HG02763 (cell line): ENCODE results near the gene TMEM141.
"Not testable (repeated sequence)": the region's sequence is repeated elsewhere in the genome, so short reads cannot be mapped to it uniquely, and the experiment has no call there.

Source experiments
- ATAC-seq: cut with Tn5 transposase; IDR thresholded peaks from one replicate; pipeline ENCODE4 v1.9.1; 2021; ENCODE audit warnings: mild to moderate bottlenecking, moderate library complexity; ENCODE audit not compliant: unreplicated experiment

The TMEM141 gene

GRCh38 chr9:136754626-136755301 is 36.4 kb upstream of the TMEM141 start:
- no peak for ATAC-seq

- not testable (repeated sequence) for ATAC-seq
Observed at GRCh38 chr9:136755302-136756133, 35.6 kb upstream of the TMEM141 start.

- no peak for ATAC-seq
Observed at GRCh38 chr9:136756134-136756438, 35.1 kb upstream of the TMEM141 start.

DNA sequence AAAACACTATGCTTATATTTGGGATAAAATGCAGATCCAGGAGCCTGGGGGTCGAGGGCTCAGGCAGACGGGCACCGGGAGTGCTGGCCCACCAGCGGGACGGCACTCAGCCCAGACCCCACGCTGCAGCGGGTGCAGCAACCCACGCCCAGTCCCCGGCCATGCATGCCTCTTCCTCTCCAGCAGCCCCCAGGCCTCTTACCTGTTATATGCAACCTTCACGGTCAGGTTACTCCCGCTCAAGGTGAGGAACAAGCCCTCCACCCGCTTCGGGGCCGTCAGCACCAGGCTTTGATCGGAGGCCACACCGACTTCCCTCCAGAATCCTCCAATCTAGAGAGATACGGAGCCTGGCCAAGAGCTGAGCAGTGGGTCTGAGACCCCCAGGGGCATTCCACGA is 34.3 kb upstream of the TMEM141 start:
- no peak for ATAC-seq

- ATAC-seq, result no peak
Observed at GRCh38 chr9:136757328-136757727, 33.8 kb upstream of the TMEM141 start.

DNA sequence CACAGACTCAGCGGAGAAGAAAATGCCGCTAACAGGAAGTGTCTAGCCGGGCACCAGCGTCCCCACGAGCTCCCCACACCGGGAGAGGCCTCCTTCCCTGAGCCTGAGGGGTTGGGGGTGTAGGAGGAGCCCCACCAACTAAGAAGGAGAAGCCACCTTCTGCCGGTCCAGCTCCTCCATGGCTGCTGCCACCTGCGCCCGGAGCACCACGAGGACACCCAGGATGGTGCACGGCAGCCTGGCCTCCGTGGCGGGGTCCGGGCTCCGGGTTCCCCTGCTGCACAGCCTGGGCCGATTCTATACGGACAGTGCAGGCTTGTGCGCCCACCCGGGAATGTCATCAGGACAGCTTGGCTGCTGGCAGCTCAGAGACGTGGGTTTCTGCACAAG is 33.4 kb upstream of the TMEM141 start:
- ATAC-seq, result no peak

DNA sequence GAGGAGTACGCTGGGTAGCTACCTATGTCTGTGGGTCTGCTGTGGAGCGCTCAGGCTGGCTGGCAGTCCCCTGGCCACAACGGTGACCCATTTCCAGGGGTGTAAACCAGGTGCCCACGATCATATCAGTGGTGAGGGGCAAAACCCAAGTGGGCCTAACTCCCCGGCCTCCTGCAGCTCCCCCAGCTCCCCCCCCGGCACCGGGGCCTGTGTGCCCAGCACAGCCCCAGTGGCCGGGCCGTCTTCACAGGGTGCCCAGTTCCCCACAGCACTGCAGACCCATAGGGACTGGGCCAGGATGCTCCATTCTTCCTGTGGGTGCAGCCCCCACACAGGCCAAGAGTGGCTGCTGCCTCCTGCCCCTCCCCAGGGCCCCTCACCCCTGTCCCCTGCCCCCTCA is 32.1 kb upstream of the TMEM141 start:
- ATAC-seq, result no peak

DNA sequence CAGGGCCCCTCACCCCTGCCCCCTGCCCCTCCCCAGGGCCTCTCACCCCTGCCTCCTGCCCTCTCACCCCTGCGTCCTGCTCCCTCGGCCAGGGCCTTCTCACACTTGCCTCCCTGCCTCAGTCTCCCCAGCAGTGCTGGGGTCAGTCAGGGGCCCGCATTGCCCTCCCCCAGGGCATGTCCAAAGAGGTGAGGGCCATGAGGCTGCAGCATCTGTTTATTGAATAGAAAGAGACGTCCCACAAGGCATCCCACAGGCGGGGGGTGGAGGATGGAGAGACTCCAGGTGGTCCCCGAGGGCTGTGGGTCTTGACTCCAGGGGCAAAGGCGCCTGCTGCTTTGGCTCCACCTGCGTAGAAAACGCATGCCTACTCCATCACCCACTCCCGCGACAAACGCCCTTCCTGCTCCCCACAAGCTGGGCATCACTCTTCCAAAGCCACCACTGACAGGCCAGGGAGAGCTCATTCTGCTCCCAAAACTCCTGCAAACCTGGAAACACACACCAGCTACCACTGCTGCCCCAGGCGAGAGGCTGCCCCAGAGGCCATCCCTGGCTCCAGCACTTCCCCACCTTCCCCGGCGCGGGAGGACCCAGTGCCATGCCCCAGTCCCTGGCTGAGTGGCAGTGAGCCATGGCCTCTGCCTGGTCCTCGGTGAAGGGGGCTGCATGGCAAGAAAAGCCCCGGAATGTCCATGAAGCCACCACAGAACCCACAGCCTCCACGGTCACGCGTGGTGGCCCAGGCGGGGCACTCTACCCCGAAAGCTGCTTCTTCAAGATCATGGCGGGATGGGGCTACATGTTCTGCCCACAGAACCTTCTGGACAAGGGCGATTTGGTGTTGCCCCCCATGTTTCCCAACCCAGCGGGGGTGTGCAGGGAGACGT is 31.5 kb upstream of the TMEM141 start:
- no peak for ATAC-seq

GRCh38 chr9:136760424-136760823 is 30.7 kb upstream of the TMEM141 start:
- ATAC-seq, result no peak

GRCh38 chr9:136760834-136761544 is 30.2 kb upstream of the TMEM141 start:
- not testable (repeated sequence) for ATAC-seq

DNA sequence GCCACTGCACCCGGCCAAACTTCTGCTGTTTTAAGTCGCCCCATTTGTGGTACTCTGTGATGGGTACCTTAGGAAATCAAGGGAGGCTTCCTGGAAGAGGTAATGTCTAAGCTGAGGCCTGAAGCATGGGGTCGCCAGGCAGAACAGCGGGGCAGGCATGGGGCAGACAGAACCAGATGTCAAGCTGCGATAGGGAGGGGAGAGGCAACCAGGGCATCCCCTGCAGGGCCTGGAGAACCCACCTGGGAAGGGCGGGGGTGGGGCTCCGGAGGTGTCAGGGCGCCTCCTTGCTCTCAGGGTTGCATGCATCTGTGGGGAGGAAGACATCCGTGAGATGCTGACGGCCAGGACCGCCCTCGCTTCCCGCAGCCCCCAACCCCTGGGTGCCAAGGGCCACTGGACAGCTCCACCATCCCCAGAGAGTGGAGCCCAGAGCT is 29.6 kb upstream of the TMEM141 start:
- ATAC-seq, result no peak

- no peak for ATAC-seq
Observed at GRCh38 chr9:136762221-136762691, 28.9 kb upstream of the TMEM141 start.

DNA sequence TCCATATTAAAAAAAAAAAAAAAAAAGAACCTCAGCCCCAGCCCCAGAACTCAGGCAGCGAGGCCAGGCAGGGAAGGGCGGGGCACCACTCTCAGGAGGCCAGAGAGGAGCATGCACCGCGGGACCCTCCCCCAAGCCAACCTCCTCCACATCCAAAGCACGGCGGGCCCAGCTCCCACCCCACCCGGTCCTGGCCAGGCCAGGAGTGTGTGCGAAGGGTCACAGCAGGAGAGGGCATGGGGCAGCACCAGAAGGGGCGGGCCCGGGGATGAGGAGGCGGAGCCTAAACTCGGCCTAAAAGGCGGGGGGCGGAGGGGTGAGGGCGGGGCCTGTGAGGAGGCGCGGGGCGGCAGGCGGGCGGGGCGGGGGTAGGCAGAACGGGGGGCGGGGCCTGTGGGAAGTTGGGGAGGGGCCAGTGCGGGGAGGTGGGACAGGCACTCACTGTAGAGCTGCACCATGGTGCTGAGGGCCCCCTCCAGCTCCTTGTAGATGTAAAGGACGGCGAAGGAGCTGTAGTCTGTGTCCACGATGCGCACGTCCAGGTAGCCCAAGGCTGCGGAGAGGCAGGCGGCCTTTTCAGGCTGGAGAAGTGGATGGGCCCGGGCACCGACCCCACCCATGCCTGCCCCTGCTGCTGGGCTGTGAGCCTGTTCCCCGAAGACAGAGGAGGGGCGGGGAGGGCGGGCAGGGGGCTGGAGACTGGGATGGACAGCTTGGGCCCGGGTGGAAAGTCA is 28.1 kb upstream of the TMEM141 start:
- ATAC-seq, result no peak

DNA sequence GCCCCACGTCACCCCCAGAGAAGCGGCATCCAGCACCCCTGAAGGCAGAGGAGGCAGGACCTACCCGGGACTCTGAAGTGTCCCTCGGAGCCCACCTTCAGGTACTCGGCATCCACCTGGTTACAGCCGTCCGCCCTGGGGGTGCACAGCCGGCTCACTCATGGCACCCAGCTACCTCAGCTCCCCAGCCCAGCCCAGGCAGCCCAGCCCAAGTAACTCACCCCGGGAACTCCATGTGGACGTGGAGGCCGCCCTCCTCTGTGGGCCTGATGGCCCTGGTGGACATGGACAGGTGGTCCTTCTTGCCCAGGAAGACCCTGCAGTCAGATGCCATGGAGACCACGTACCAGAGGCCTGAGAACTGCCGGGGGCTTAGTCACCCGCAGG is 27.5 kb upstream of the TMEM141 start:
- ATAC-seq, result no peak

GRCh38 chr9:136764301-136764891 is 26.7 kb upstream of the TMEM141 start, which contains the start of gene LCN15:
Gene LCN15 (minus strand): TSS chr9:136764518. CDS start chr9:136764488, 30 bp downstream.
- ATAC-seq, result no peak

- no peak for ATAC-seq
Observed at GRCh38 chr9:136765041-136765440, 26.1 kb upstream of the TMEM141 start.

DNA sequence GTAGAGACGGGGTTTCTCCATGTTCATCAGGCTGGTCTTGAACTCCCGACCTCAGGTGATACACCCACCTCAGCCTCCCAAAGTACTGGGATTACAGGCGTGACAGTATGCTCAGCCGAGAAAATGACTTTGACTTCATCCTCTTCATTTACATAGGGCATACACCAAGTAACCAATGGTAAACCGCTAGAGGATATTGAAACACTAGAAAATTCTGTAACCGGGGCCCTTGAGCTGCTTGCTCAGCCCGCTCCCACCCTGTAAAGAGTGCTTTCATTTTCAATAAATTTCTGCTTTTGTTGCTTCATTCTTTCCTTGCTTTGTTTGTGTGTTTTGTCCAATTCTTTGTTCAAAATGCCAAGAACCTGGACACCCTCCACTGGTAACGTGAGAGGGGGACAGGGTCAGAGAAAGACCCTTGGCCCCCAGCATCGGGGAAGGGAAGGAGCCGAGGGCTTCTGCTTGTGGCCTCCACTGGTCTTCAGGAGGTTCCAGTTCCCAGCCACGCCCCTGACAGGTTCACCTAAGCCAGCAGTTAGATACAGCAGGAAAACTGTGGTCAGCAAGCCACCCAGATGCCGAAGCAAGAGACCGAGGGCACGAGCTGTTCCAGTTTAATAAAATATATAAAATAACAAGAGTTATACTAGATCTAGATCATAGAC is 25.3 kb upstream of the TMEM141 start:
- not testable (repeated sequence) for ATAC-seq

GRCh38 chr9:136766410-136767120 is 24.6 kb upstream of the TMEM141 start:
- ATAC-seq, result not testable (repeated sequence)
